ELF-1 (cell line): ENCODE data around the gene WDR33.
"Not testable (repeated sequence)": the region's sequence is repeated elsewhere in the genome, so short reads cannot be mapped to it uniquely, and the experiment has no call there.

ENCODE experiments used
- DNase-seq: peaks from one replicate; pipeline ENCODE4 v3.0.0-alpha.2; 2016; ENCODE audit warnings: low read depth, low spot score

Gene WDR33

GRCh38 chr2:127763776-127764175, 47.2 kb downstream of the WDR33 start:
- DNase-seq = no peak

DNA sequence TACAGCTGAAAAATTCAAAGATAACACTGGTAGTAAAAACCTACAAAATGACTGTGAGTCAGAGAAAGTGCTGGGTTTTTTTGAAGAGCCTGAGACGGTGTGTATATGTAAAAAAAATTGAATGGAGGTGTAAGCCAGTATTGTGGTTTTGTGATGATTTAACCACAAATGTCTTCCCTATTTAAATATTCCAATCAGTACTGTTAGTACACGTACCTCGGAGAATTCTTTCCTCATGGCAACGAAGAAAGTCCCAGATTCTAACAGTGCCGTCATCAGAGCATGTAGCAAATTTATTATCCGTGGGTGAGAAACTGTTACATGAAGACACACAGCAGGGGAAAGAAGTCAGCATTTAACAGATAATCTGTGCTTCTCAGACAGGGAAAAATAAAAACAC, 48.1 kb downstream of the WDR33 start:
- no peak for DNase-seq

GRCh38 chr2:127762441-127762840, 48.5 kb downstream of the WDR33 start:
- no peak for DNase-seq

DNA sequence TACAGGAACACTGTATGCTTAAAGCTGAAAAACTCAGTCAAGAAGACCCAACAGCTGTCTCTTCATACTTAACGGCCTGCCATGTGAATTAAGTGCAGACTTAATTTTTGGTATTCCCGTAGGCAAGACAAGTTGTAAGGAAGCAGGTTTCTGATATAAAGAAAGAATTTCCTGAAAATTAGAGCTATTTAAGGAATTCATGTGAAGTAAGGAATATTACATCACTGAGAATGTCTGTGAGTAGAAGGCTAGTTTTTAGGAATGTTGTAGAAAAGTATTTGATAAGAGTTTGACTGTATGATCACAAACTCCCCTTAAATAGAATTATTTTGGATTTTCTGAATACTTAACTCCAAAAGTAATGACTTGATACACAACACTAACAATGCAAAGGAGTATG, 51.0 kb downstream of the WDR33 start:
- no peak for DNase-seq

- no peak for DNase-seq
Measured at GRCh38 chr2:127754186-127754585, 56.8 kb downstream of the WDR33 start.

DNA sequence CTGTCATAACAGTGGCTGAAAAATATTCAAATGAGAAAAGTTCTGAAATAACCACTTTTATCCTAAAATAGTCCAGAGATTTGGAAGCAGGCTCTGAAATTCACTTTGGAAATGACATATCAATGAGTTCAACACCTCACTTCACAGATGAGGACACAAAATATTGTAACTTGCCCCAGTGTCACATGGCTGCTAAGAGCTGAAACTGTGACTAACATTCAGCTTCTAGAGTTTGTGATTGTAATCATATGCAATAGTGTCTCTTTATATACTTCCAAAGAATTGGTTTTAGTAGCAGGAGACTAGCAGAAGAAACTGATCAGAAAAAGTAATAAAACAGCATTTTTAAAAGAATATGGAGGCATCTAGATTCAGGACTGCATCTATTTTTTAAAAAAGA, 57.6 kb downstream of the WDR33 start:
- DNase-seq = no peak

GRCh38 chr2:127749537-127749936, 61.4 kb downstream of the WDR33 start:
- DNase-seq = not testable (repeated sequence)

DNA sequence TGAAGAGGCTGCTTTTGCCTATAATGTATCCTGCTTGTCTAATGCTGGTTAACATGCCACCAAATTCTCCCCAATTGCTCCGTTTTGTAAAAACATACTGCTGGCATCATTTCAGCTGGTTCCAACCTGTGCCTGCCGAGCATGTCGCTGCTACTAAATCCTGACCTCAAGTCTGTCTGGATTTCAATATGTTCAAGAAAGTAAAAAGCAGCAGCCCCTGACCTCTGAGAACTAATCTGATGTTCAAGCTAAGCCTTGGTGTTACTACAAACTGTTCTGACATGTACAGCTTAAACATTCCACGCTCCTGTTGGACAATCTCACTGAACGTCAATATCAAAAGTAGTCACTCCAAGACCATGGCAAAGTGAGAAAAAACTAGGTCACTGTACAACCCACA, 63.4 kb downstream of the WDR33 start:
- no peak for DNase-seq

DNA sequence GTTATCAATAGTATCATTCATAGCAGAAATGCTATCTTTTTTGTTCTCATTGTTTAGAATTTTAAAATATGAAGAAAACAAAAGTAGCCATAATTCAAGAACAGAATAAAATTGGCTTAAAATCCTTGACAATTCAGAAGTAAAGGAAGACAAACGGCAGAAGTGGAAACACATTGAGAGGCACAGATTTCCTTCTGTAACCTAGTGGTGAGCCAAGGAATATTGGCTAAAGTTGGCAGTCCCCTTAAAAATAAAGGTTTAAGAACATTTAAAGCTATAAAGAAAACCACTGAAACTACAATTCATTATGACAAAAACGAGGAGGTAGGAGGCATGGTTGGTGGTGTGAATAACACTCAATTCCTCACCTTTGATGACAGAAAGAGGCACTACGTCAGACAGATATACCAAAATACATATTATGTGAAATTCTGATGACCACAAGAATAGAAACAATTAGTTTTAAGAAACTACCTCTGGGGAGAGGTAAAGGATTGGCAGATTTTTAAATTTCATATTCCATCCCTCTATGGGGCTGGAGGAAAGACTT, 67.4 kb downstream of the WDR33 start:
- no peak for DNase-seq

DNA sequence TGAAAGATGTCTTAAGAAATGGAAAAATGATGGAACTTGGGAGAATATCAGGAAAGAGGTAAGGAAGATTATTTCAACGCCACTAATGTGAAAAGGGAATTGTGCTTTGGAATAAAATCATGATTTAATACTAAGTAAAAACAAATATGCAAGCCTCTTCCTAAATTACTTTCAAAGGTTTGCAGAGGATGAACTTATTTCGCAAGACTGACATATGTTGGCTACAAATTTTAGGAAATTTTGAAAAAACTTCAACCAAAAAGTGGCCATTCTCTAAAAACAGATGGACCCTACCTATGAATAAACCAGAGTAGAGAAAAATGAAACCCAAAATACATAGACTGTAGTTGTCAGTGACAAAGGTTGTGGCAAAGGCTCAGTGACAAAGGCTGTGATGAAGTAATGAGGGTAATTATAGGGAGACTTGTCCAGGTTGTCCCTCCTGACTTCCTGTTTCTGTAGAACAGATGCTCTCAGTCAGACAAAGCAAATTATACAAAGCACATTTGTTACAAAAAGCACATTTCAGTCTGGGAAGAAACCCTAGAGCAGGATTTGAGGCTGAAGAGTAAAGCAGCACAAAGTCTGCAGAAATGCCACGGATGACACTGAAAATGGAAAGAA, 70.2 kb downstream of the WDR33 start:
- no peak for DNase-seq

DNA sequence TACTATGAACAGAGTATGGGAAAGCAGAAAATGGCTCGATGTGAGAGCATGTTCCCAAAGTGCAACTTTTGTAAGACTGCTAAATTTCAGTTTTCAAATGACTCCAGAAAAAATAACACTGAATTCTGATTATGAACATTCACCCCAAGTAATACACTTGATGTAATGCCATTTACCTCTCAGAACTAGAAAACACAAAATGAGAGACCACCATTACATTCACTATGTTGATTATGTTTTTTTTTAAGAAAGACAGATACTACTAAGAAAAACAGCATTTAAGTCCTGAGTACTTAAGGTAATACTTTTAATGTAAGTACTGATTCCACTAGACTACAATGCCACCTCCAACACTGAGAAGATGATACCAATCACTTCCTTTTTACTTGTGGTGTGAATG, 71.2 kb downstream of the WDR33 start:
- no peak for DNase-seq

DNA sequence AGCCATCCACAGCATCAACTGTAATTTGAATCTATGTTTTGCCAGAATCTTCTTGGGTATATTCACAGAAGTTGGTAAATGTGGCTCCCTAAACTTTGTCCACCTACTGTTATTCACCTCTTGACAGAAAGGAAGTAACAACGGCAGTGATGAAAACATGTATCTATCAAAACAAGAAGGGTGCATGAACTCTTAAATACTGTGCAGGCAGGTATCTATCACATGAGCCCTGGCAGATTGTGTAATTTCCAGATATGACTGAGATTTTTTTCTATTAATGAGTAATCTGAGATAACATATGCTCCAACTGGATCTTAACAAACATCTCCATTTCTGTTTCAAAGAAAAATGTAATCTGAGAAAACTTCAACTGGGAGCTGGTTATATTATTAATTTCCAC, 73.1 kb downstream of the WDR33 start:
- no peak for DNase-seq

DNA sequence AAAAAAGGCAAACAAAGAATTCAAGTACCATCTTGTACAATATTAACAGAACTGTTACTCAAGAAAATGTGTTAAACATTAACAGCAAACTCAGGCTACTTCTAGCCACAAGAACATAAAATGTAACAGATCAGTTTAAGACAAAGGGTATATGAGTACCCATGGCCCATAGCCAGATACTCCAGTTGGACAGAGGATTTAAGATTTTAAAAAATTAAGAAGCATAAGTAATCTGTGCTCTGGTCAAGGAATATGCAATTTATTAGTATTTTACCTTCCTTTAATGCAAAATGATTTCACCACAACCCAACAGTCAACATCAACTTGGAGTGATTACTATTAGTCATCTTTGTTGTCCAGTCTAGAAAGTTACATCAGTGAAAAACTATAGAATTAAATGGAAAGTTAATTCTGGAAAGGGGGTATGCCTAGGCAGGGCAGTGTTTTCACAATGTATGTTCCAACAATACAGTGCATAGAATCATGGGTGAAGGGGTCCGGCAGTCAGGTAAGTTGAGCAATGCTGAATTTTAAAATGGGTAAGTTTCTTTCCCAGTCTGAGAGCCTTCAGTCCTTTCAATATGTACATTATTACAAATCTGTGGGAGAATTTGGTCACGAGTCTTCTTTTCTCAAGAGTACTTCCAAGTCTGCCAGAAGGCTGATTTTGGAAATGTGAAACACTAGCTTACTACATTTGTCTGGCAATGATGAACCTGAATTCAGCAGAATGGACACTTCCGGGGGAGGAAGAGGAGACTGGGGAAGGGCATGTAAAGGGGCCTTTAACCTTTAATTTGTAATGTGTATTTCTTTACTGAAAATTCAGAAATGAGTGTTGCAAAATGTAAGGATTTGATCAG, 75.2 kb downstream of the WDR33 start:
- no peak for DNase-seq

DNA sequence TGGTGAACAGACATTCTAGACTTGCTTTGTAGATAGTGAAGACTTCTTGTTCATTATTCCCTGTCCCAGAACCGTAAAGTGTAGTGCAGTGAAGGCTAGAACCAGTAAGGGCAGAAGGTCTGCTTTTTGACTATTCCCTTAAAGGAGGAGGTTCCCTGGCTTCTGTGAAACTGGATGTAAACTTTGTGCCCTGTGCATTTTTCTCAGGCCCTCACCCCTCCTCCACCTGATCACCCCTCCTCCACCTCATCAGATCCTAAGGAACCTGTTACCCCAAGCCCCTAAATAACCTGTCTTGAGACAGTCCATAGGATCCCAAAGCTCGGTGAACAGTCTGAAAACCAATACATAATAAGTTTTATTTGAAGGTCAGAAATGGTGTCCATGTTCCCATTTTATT, 75.9 kb downstream of the WDR33 start:
- DNase-seq = no peak

GRCh38 chr2:127733816-127734537, 77.0 kb downstream of the WDR33 start:
- DNase-seq = no peak

- DNase-seq = no peak
Measured at GRCh38 chr2:127733113-127733815, 77.7 kb downstream of the WDR33 start.

DNA sequence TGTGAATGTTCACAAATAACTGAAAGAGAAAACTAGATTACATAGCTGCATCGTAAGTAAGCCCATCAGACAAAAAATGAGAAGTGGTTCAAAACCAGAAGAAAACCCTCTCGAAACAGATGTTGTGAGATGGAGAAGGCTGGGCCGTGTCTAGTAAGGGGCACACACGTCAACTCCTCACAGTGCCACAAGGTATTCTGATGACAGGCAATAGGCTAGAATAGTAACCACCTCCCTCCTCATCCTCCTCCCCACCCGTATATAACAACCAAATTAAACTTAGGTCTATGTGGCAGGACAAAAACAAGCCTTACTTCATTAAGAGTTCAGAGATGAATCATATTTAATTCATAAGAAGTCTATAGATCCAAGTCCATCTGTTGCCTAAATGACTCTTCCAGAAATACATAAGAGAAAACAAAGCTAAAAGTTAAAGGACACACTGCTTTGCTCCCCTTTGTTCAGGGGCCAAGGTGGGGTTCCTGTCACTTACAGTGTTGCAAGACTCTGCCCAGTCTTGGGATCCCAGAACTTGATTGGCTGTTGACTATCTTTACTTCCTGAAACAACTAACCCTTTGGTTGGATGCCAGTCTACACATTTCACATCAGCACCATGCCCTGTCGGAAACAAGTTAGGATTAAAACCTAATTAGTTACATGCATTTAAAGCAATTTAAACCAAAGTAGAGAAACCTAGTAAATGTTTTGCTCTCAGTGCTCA, 84.7 kb downstream of the WDR33 start:
- DNase-seq = no peak

GRCh38 chr2:127722807-127723206, 88.2 kb downstream of the WDR33 start:
- no peak for DNase-seq

DNA sequence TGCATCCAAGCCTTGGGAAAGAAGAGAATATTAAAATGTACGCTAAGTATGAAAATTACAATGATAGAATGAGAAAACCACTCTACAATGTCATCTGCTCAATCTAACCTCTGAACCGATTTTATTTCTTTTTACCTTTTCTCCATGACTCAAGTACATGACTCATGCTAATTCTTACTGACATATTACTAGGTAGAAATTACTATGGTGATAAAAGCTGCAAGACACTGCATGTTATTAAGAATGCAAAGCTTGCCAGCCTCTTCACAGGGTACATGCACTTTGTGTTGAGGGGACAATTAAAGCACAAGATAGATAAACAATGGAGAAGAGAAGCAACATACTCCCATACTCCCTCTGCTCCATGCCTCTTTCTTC, 89.0 kb downstream of the WDR33 start:
- no peak for DNase-seq

DNA sequence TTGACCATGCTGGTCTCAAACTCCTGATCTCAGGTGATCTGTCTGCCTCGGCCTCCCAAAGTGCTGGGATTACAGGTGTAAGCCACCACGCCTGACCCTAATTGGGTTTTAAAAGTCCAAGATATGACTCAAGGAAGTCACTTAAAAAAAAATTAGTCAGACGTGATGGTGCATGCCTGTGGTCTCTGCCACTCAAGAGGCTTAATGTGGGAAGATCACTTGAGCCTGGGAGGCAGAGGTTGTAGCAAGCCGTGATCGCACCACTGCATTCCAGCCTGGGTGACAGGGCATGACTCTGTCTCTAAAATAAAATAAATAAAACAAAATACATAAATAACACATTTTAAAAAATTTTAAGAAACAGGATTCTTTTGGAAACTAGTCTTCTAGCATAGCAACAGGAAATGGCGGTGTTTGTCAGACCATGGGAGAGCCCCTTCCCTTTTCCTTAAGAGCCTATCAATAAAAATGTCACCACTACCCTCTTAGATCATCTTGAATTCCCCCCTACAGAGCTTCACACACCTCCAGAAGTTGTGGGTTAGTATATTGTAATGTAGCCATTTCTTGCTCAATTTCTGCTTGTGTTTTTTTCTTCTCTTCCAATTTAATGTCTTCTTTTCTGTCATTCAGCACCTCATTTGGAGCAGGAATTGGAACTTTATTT, 89.5 kb downstream of the WDR33 start:
- DNase-seq = no peak
